Upper lobe of right lung (tissue), 1 donor: Measurements from ENCODE around the gene VMO1. TPM values are rescaled to one million over a fixed set of nuclear protein-coding genes. Genes with fewer than 3 reads are reported as not detected.
A peak's percentile ranks its signal among the peaks of the same experiment; 100 is the strongest.

ENCODE experiments used
- ATAC-seq: fragments of 200-7000 bp; cut with Tn5 transposase; one replicate; pipeline ENCODE4 v1.9.1; 2020; ENCODE audit warnings: mild to moderate bottlenecking, moderate library complexity
- DNase-seq: peaks from one replicate; pipeline ENCODE4 v3.0.0-alpha.2; 2020
- H3K27ac ChIP-seq: fragments of 200-600 bp; one replicate; pipeline ENCODE4 v1.8.0; 2022
- H3K27me3 ChIP-seq: fragments of 200-600 bp; one replicate; pipeline ENCODE4 v1.8.0; 2022; ENCODE audit warnings: mild to moderate bottlenecking
- H3K36me3 ChIP-seq: fragments of 200-600 bp; one replicate; pipeline ENCODE4 v1.8.0; 2022
- H3K4me1 ChIP-seq: fragments of 200-600 bp; one replicate; pipeline ENCODE4 v1.8.0; 2022
- H3K4me3 ChIP-seq: fragments of 200-600 bp; one replicate; pipeline ENCODE4 v1.8.0; 2022; ENCODE audit warnings: mild to moderate bottlenecking
- H3K9me3 ChIP-seq: fragments of 200-600 bp; one replicate; pipeline ENCODE4 v1.8.0; 2022
- CTCF ChIP-seq: fragments of 200-600 bp; IDR thresholded peaks from one replicate; pipeline ENCODE4 v1.8.0; 2022; ENCODE audit warnings: antibody characterized with exemption
- intact Hi-C: fragments of 100-400 bp; cut with DNase I; formaldehyde crosslinking; loops from one replicate; pipeline ENCODE4 v1.11.0; 2022
- total RNA-seq: library from RNA; stranded (reverse); fragmentation: NEBNext Ultra II Directional; extraction: Animal tissue kit (Norgen Biotek cat#: 25700); gene quantifications from one replicate; pipeline ENCODE4 v1.2.1, GENCODE V29; 2021
- donor health status: DM: no; HTN: yes; CAD: no; lungs with severe emphysema.

VMO1 gene
- total RNA-seq, 1 donor from 2014 or later, result 5.6 TPM

GRCh38 chr17:4750606-4751005 lies 35.6 kb downstream of the VMO1 start:
- peak; percentile 68 for ATAC-seq
- DNase-seq, result no peak
- intact Hi-C loops, result no loop called here
- Histone ChIP-seq H3K4me1 (no peaks in the 10 kb centered on the region), H3K4me3 (no peak overlapping the region), H3K36me3 (no peaks in the 10 kb centered on the region), H3K27me3 (peaks cover 14% of the 10 kb centered on the region), H3K27ac (no peak overlapping the region), H3K9me3 (no peaks in the 10 kb centered on the region)
- TF ChIP-seq CTCF, result no peak

GRCh38 chr17:4748686-4749085 lies 37.5 kb downstream of the VMO1 start:
- Histone ChIP-seq H3K4me3 (no peak overlapping the region), H3K27ac (no peak overlapping the region), H3K9me3 (no peaks in the 10 kb centered on the region), H3K4me1 (no peaks in the 10 kb centered on the region), H3K36me3 (no peaks in the 10 kb centered on the region), H3K27me3 (peaks cover 11% of the 10 kb centered on the region)
- DNase-seq (no peak), ATAC-seq (peak; percentile 39)
- no peak for TF ChIP-seq CTCF
- intact Hi-C loops, result no loop called here

- Histone ChIP-seq H3K9me3 (no peaks in the 10 kb centered on the region), H3K4me1 (no peaks in the 10 kb centered on the region), H3K27ac (no peak overlapping the region), H3K4me3 (peak overlapping the region; percentile 8), H3K27me3 (peaks cover 7% of the 10 kb centered on the region), H3K36me3 (no peaks in the 10 kb centered on the region)
- DNase-seq (no peak), ATAC-seq (peak; percentile 77)
- no peak for TF ChIP-seq CTCF
- intact Hi-C loops, result no loop called here
Measured at GRCh38 chr17:4747847-4748246, 38.3 kb downstream of the VMO1 start.

- intact Hi-C loops, result no loop called here
- no peak overlapping the region for H3K27ac ChIP-seq
- DNase-seq (no peak), ATAC-seq (no peak)
- TF ChIP-seq CTCF, result no peak
- no peaks in the 10 kb centered on the region for H3K9me3 ChIP-seq
- peaks cover 4% of the 10 kb centered on the region for H3K27me3 ChIP-seq
- no peak overlapping the region for H3K4me3 ChIP-seq
- no peaks in the 10 kb centered on the region for H3K4me1 ChIP-seq
- H3K36me3 ChIP-seq, result no peaks in the 10 kb centered on the region
Measured at GRCh38 chr17:4744999-4745969, 40.9 kb downstream of the VMO1 start.

- Histone ChIP-seq H3K36me3 (no peaks in the 10 kb centered on the region), H3K9me3 (no peaks in the 10 kb centered on the region), H3K27me3 (no peaks in the 10 kb centered on the region), H3K4me3 (no peak overlapping the region), H3K4me1 (no peaks in the 10 kb centered on the region), H3K27ac (no peak overlapping the region)
- intact Hi-C loops, result no loop called here
- DNase-seq (no peak), ATAC-seq (no peak)
- TF ChIP-seq CTCF, result no peak
Measured at GRCh38 chr17:4743898-4744297, 42.3 kb downstream of the VMO1 start.
